Fibroblast of the aortic adventitia (primary cell): ENCODE data around the gene VASH2. TPM values are rescaled to one million over a fixed set of nuclear protein-coding genes. Genes with fewer than 3 reads are reported as not detected.
A peak's percentile ranks its signal among the peaks of the same experiment; 100 is the strongest.
"Not testable (repeated sequence)": the region's sequence is repeated elsewhere in the genome, so short reads cannot be mapped to it uniquely, and the experiment has no call there.

ENCODE experiments used
- DNase-seq: peaks from one replicate; pipeline ENCODE4 v3.0.0-alpha.2; 2010; ENCODE audit warnings: low read depth
- H3K4me3 ChIP-seq: 2 replicates; pipeline ENCODE4 v1.5.1; 2011; ENCODE audit warnings: low read depth, mild to moderate bottlenecking, control low read depth, low read length, moderate library complexity
- CTCF ChIP-seq: IDR thresholded peaks from 2 replicates; pipeline ENCODE4 v1.5.1; 2011; ENCODE audit warnings: mild to moderate bottlenecking, low read length, control low read depth, inconsistent platforms; ENCODE audit not compliant: insufficient read depth
- total RNA-seq: library from RNA; depleted of rRNA; stranded (reverse); fragments of >200 nt; gene quantifications from 2 replicates; pipeline ENCODE4 v1.2.3, GENCODE V29; 2012; ENCODE audit warnings: low replicate concordance

The VASH2 gene
- total RNA-seq, 1 donor = 0.90 TPM

GRCh38 chr1:212986551-212986950, 36.2 kb downstream of the VASH2 start:
- DNase-seq = no peak
- H3K4me3 ChIP-seq = no peak overlapping the region
- no peak for TF ChIP-seq CTCF

- H3K4me3 ChIP-seq = no peak overlapping the region
- peak; percentile 58 for DNase-seq
- TF ChIP-seq CTCF = no peak
These were observed 37.5 kb downstream of the VASH2 start for GRCh38 chr1:212987702-212988322.

- DNase-seq = no peak
- TF ChIP-seq CTCF = no peak
- H3K4me3 ChIP-seq = no peak overlapping the region
These were observed 39.9 kb downstream of the VASH2 start for GRCh38 chr1:212990276-212990675.

GRCh38 chr1:212993960-212994359, 43.6 kb downstream of the VASH2 start:
- DNase-seq, H3K4me3 ChIP-seq: not testable (repeated sequence)

GRCh38 chr1:212994926-212995325, 44.6 kb downstream of the VASH2 start:
- DNase-seq = no peak
- no peak overlapping the region for H3K4me3 ChIP-seq
- no peak for TF ChIP-seq CTCF

- DNase-seq = no peak
- no peak for TF ChIP-seq CTCF
- no peak overlapping the region for H3K4me3 ChIP-seq
These were observed 52.9 kb downstream of the VASH2 start for GRCh38 chr1:213003256-213003655.

- no peak for DNase-seq
- no peak overlapping the region for H3K4me3 ChIP-seq
- TF ChIP-seq CTCF = no peak
These were observed 58.2 kb downstream of the VASH2 start for GRCh38 chr1:213008564-213008963.
